HG03196 (cell line): Measurements from ENCODE around the gene GREB1.

Source experiments
- ATAC-seq: cut with Tn5 transposase; IDR thresholded peaks from one replicate; pipeline ENCODE4 v1.9.1; 2021; ENCODE audit not compliant: unreplicated experiment

The GREB1 gene

GRCh38 chr2:11509657-11510360 is 24.0 kb upstream of the GREB1 start:
- ATAC-seq, result no peak

GRCh38 chr2:11512431-11512830 is 21.4 kb upstream of the GREB1 start:
- no peak for ATAC-seq

- ATAC-seq, result no peak
Observed at GRCh38 chr2:11513319-11513718, 20.5 kb upstream of the GREB1 start.

DNA sequence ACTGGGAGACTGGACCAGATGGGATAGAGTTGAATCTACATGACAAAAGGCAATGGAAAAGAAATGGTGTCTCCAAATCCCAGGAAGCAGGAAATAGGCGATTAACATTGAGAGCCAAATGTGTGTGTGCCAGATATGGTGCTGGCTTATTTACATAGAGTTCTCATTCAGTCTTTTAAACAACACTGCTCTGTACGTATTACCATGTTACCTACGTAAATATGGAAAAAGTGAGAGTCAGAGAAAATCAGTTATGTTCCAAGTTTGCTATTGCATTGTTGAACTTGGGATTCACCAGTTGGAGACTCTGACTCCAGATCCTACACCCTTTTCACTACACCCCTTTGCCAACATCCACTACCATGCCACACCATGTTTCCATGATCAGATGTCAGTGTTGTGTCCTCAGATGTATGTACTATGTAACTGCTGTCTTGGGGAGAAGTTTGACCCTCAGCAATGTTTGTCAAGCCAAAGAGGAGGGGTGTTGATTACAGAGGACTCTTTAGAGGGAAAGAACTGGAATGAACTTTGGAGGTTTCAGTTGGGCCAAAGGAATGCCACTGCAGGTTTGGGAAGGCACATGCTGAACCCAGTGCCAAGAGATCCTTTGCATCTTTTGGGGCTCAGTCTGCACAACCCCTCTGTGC is 19.6 kb upstream of the GREB1 start:
- ATAC-seq, result no peak

GRCh38 chr2:11514904-11515303 is 18.9 kb upstream of the GREB1 start:
- no peak for ATAC-seq

DNA sequence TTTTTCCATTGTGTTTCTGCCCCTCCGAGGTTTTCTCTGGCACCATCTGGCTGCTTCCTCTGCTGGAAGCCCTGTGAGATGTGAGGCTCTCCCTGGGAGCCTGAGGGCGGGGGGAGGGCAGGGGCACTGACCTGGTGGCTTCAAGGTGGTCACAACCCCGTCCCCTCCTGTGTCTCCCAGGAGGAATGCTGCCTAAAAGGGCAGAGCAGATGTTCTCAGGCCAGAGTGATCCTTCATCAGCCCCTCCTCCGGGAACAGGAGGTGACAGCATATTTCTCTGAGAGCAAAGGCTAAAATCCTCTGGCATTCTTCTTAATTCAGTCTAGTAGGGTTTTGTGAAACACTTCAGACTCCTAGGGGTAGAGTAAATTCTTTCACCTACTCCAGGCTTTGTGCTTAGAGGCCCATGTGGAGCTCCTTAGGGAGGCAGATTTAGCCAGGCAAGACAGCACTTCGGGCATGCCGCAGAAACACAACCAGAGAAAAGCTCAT is 18.3 kb upstream of the GREB1 start:
- ATAC-seq, result no peak

- no peak for ATAC-seq
Observed at GRCh38 chr2:11516984-11517648, 16.7 kb upstream of the GREB1 start.

GRCh38 chr2:11517906-11518305 is 15.9 kb upstream of the GREB1 start:
- ATAC-seq, result no peak

DNA sequence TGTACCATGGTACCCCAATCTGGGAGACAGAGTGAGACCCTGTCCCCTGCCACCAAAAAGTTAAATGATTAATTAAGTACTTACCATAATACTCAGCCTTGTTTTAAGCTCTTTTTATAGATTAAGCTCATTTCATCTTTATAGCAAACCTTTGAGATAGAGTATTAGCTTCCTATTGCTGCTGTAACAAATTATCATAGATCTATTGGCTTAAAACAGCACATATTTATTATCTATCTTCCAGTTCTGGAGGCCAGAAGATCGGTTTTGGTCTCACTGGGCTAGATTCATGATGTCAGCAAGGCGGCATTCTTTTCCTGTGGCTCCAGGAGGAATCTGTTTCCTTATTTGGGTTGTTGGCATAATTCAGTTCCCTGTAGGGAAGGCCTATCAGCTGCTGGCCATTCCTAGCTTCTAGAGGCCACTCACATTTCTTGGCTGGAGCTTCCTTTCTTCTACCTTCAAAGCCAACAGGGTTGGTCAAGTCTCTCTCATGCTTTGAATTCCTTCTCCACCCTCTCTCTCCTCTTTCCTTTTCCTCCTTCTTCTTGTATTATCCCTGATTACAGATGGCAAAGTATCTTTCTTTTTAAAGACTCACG is 13.7 kb upstream of the GREB1 start:
- no peak for ATAC-seq

DNA sequence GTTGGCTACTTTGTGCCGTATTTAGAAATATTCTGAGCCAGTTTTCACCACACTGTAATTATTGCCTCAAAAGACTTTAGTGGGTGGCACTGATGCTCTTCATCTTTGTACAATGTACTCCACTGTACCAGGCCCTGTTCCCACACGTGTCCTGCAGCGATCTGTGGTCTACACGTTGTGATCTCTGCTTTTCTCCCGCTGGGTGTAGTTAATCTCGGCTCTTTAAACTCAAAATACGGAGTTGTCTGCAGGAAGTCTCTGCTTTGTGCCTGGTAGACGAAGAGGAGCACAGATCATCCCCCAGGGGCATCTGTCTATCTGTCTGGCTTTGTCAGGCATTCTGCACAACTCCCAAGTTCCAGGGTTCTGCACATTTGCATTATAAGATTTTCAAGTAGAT is 12.1 kb upstream of the GREB1 start:
- ATAC-seq, result no peak

DNA sequence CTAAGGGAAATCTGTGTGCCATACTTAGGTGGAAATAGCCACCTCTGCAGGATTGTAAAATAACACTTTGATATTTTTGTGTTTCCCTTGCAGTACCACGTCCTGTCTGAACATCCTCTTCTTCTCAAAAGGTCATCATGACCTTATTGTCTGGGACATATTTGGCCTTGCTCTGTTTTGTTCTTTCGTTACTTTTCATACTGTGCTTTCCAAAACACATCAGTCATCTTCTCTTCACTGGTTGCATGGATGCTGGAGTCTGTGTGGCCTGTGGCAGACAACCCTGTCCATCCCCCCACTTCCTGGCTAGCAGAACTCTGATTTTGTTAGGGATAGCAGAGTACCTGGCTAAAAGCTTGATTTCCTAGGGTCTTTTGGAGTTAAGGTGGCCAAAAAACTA is 9.4 kb upstream of the GREB1 start:
- ATAC-seq, result no peak

- no peak for ATAC-seq
Observed at GRCh38 chr2:11525762-11526161, 8.1 kb upstream of the GREB1 start.

DNA sequence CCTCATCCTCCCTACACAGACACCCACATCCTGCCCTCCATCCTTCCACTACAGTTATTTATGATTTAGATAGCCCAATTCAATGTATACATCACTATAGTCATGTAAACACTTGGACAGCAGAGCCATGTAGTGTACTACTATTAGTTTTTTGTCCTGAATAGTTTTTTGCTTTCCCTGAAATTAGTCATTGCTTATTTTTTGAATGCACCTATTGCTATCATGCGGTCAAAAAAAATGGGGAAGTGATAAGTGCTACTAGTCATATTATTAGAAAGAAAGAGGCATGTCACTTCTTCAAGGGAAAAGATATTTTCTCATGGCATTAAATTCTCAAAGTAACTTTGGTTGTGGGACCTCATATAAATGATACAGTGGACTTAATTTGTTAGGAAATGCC is 6.8 kb upstream of the GREB1 start:
- ATAC-seq, result no peak

GRCh38 chr2:11528228-11528627 is 5.6 kb upstream of the GREB1 start:
- ATAC-seq, result no peak

DNA sequence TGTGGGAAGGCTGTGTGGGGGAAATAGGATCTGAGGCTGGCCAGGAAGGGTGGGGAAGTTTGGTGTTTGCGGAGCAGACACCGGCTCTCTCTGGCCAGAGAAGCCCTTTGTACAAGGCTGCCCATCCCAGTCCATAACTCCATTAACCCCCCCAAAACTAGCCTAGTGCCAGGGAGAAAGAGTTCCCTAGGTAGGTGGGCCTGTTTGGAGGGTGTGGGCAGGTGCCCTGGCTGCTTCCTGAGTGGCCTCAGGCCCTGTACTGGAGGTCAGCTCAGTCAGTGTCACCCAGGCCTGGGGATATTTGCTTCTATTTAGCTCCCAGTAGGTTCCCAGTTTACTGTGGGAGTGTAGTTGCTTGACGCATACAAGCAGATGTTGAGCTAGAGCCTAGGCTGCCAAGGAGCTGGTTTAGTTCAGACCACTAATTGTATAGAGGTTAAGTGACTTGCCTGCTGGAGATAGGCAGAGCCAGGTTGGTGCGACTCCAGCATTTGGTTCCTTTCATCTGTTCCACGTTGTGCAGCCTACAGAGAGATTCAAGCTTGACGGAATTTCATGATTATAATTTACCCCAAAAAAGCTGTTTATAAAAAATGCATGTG is 2.9 kb upstream of the GREB1 start:
- ATAC-seq, result no peak

- no peak for ATAC-seq
Observed at GRCh38 chr2:11532416-11533055, 1.3 kb upstream of the GREB1 start.

GRCh38 chr2:11534071-11534745 is 363 bp downstream of the GREB1 start:
- ATAC-seq, result no peak

DNA sequence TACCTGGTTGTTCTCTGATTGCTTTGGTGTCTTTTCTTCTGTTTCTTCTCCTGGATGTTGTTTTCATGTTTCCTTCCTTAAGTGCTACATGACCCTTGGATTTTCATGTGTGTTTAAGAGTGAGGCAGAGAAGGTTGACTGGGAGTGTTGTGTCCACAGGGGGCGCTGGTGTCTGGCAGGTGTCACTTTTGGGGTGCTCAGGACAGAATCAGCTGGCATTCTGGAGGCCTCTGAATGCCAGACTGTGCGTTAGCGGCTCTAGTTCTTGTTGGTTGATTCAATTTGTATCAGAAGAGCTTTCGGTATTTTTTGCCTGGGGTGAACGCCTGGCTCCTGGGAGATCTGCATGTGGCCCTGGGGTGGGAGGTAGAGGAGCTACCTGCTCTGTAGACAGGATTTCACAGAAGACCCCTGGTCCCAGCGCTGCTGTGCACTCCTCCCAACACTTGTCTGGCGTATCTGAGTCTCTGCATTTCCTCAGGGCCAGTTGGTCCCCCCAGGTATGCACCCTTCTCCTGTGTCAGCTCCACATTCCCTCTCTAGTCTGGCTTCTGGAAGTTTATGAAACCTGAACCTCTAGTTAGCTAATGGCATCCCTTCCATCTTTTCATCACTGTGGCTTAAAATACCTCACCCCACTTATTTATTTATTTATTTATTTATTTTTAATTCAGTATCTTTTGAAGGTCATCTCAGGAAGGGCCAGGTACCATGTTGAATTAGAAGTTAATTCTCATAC is 1.1 kb downstream of the GREB1 start:
- no peak for ATAC-seq

- ATAC-seq, result no peak
Observed at GRCh38 chr2:11535899-11536344, 2.1 kb downstream of the GREB1 start.

GRCh38 chr2:11537951-11538350 is 4.1 kb downstream of the GREB1 start:
- ATAC-seq, result no peak
